GM12878 (cell line): Measurements from ENCODE around the gene RAPGEF6. TPM values are rescaled to one million over a fixed set of nuclear protein-coding genes. Genes with fewer than 3 reads are reported as not detected.

Experiments used
- ATAC-seq: fragments of 200-7000 bp; cut with Tn5 transposase; 3 replicates; pipeline ENCODE4 v1.9.1; 2020; ENCODE audit warnings: mild to moderate bottlenecking, moderate library complexity
- BruUV-seq: library from RNA; stranded (reverse); fragments of 400-500 nt; replicated peaks from 2 replicates; lab custom pipeline; 2021; lab: Mats Ljungman, UMichigan
- CTCF ChIA-PET: fragments of 300-600 bp; sonication (Branson Sonifier 250); formaldehyde crosslinking; extraction: SDS; loops from one replicate; lab custom pipeline; 2021; ENCODE audit warnings: inconsistent platforms; lab: Yijun Ruan, JAX
- POLR2A ChIA-PET: fragments of 350-600 bp; formaldehyde crosslinking; extraction: SDS; loops from one replicate; lab custom pipeline; 2021; ENCODE audit warnings: inconsistent platforms; lab: Charles Lee
- RAD21 ChIA-PET: fragments of 300-600 bp; sonication (Branson Sonifier 250); formaldehyde crosslinking; loops from one replicate; lab custom pipeline; 2023; ENCODE audit warnings: antibody characterized with exemption; ENCODE audit not compliant: unreplicated experiment; lab: Charles Lee
- SMC1A ChIA-PET: fragments of 300-600 bp; sonication (Branson Sonifier 250); formaldehyde crosslinking; loops from one replicate; lab custom pipeline; 2023; ENCODE audit not compliant: unreplicated experiment, uncharacterized antibody; lab: Charles Lee
- DNase-seq: peaks from one replicate; pipeline ENCODE4 v3.0.0-alpha.2; 2011; ENCODE audit warnings: low read depth, low spot score
- FAIRE-seq: peaks from 3 replicates; lab custom pipeline; 2011; peaks lifted over from hg19 to GRCh38; lab: Jason Lieb, UNC
- H2AFZ ChIP-seq: 2 replicates; pipeline ENCODE4 v1.6.0; 2011; ENCODE audit warnings: low read depth, low read length, control low read depth; ENCODE audit not compliant: control insufficient read depth
- H3K27ac ChIP-seq: 2 replicates; pipeline ENCODE4 v1.5.1; 2011; ENCODE audit warnings: control low read depth; ENCODE audit not compliant: control insufficient read depth, insufficient read depth
- H3K27me3 ChIP-seq, 2 experiments: replicated peaks in 1 of 2; 2 replicates each; pipeline versions ENCODE4 v1.6.0 to v1.6.1; 2011; ENCODE audit warnings: low read length in 1 of 2; ENCODE audit not compliant: control insufficient read depth in 2 of 2, insufficient read depth in 2 of 2
- H3K36me3 ChIP-seq, 2 experiments: 2 replicates each; pipeline ENCODE4 v1.5.1; 2011; ENCODE audit warnings: low read length in 1 of 2; ENCODE audit not compliant: control insufficient read depth in 2 of 2, insufficient read depth in 2 of 2
- H3K4me1 ChIP-seq: 2 replicates; pipeline ENCODE4 v1.6.1; 2011; ENCODE audit warnings: mild to moderate bottlenecking, low read length, moderate library complexity, mixed read lengths; ENCODE audit not compliant: control insufficient read depth, insufficient read depth
- H3K4me2 ChIP-seq: 2 replicates; pipeline ENCODE4 v1.6.0; 2011; ENCODE audit warnings: control low read depth; ENCODE audit not compliant: control insufficient read depth, insufficient read depth
- H3K4me3 ChIP-seq: fragments of 200-600 bp; sonication (generic); 2 replicates; pipeline ENCODE4 v1.5.1; 2016
- H3K79me2 ChIP-seq: 2 replicates; pipeline ENCODE4 v1.6.0; 2011; ENCODE audit warnings: low read length; ENCODE audit not compliant: control insufficient read depth, insufficient read depth
- H3K9ac ChIP-seq: 2 replicates; pipeline ENCODE4 v1.8.0; 2011; ENCODE audit warnings: low read length, control low read depth, mixed read lengths; ENCODE audit not compliant: control insufficient read depth, insufficient read depth
- H3K9me3 ChIP-seq: replicated peaks from 3 replicates; pipeline ENCODE4 v1.5.1; 2011; ENCODE audit warnings: mild to moderate bottlenecking, low read length; ENCODE audit not compliant: control insufficient read depth, insufficient read depth
- H4K20me1 ChIP-seq: 2 replicates; pipeline ENCODE4 v1.6.0; 2011; ENCODE audit not compliant: control insufficient read depth, insufficient read depth
- CBFB ChIP-seq: IDR thresholded peaks from 2 replicates; pipeline ENCODE4 v1.6.1; 2016; ENCODE audit warnings: antibody characterized with exemption, low read depth
- CTCF ChIP-seq, 3 experiments: IDR thresholded peaks in 2 of 3; conservative IDR thresholded peaks in 1 of 3; 2 replicates each; pipeline ENCODE4 v1.5.1; 2011; ENCODE audit warnings: low read depth in 3 of 3, low read length in 3 of 3, mild to moderate bottlenecking in 3 of 3, control low read depth in 2 of 3, moderate library complexity in 2 of 3, inconsistent platforms in 1 of 3, mixed read lengths in 1 of 3; ENCODE audit not compliant: control insufficient read depth in 2 of 3, insufficient read depth in 1 of 3; ENCODE audit errors: extremely low read depth in 1 of 3
- MLLT1 ChIP-seq: fragments of 450-650 bp; IDR thresholded peaks from 2 replicates; pipeline ENCODE4 v1.6.1; 2016; ENCODE audit warnings: mild to moderate bottlenecking
- RAD51 ChIP-seq: fragments of 450-650 bp; IDR thresholded peaks from 2 replicates; pipeline ENCODE4 v1.6.1; 2016; ENCODE audit warnings: moderate library complexity, mild to moderate bottlenecking, inconsistent platforms
- RUNX3 ChIP-seq: IDR thresholded peaks from 2 replicates; pipeline ENCODE4 v1.6.1; 2012; ENCODE audit warnings: low read length, inconsistent platforms
- WGBS: methylation state at CpG from one replicate; pipeline ENCODE4 v1.1.6; 2016; ENCODE audit warnings: low lambda C conversion rate; ENCODE audit not compliant: insufficient replicate concordance, insufficient coverage; ENCODE audit errors: missing lambda C conversion rate; 5-methylcytosine and 5-hydroxymethylcytosine counted together
- in situ Hi-C: fragments of 300-500 bp; cut with MboI; formaldehyde crosslinking; loops from 9 replicates; pipeline ENCODE4 v1.14.3; 2018; ENCODE audit warnings: mixed read lengths
- intact Hi-C: fragments of 100-400 bp; cut with micrococcal nuclease; formaldehyde crosslinking; loops from one replicate; pipeline ENCODE4 v1.14.2; 2022; ENCODE audit not compliant: unreplicated experiment
- polyA plus RNA-seq, 11 experiments: library from polyadenylated mRNA; depleted of rRNA in 4 of 11; unstranded in 6 of 11; stranded (reverse) in 5 of 11; fragments of >200 nt; fragmentation: Nextera tagmentation in 4 of 11; fragmentation: Illumina TruSeq in 1 of 11; extraction: Ambion mirVana in 4 of 11; extraction: Trizol in 1 of 11; gene quantifications; 1 replicate in 1 of 11; 2 replicates in 10 of 11; pipeline versions ENCODE4 v1.2.1 to v1.2.3, GENCODE V29; 2011 to 2016; ENCODE audit warnings: inconsistent platforms in 2 of 11, missing spikeins in 2 of 11, low read depth in 1 of 11
- total RNA-seq, 4 experiments: library from RNA; depleted of rRNA in 3 of 4; stranded (reverse); fragments of >200 nt in 3 of 4; fragmentation: Illumina TruSeq in 1 of 4; extraction: Trizol in 1 of 4; gene quantifications; 2 replicates each; pipeline versions ENCODE4 v1.2.1 to v1.2.3, GENCODE V29; 2013 to 2021

Gene RAPGEF6
- total and polyA plus RNA-seq, 10 of the 15 experiments (the other 5 are each of a cell fraction or from before 2014, with no cell fraction given), result 2.9 to 24.0 (median 14.2) TPM

- peak in 1 of 3 experiments; percentile 23; a peak in 1 of 6 replicates for TF ChIP-seq CTCF (IDR thresholded peaks at IDR 0.05 in 2 of 3, conservative IDR thresholded peaks at IDR 0.05 in 1 of 3; ENCODE audit: control insufficient read depth in 2 of 3, extremely low read depth in 1 of 3, insufficient read depth in 1 of 3, low read depth in 3 of 3, low read length in 3 of 3)
Observed at GRCh38 chr5:131514316-131515283, 120.4 kb downstream of the RAPGEF6 start (continued).

- ChIA-PET RAD21 (no interaction called here), POLR2A (no interaction called here), SMC1A (interaction anchor here (2.0 to 2.4 kb wide), 2 partner anchors 16 to 26 kb away, joined by 8 to 11 read pairs; no protein-coding TSS in a partner anchor), CTCF (interaction anchor here (3.1 kb wide), 1 partner anchor 10 kb away, joined by 10 read pairs; no protein-coding TSS in a partner anchor)
- Histone ChIP-seq H3K9ac (no peak overlapping the region), H3K4me1 (peaks cover 14% of the 10 kb centered on the region), H3K27me3 (no peaks in the 10 kb centered on the region), H2AFZ (no peak overlapping the region), H3K9me3 (no peaks in the 10 kb centered on the region), H3K36me3 (peaks cover 2 to 14% of the 10 kb centered on the region in 2 experiments; a peak in 3 of 4 replicates), H3K4me2 (peak overlapping the region; percentile 59; the same call in 1 of the 2 replicates), H3K27ac (peak overlapping the region; percentile 67; the same call in 1 of the 2 replicates), H4K20me1 (no peaks in the 10 kb centered on the region), H3K79me2 (peaks cover 4% of the 10 kb centered on the region), H3K4me3 (no peak overlapping the region)
- BruUV-seq, result no TSS peak
- 61% methylated on average over 6 of the region's 6 CpGs for WGBS
- TF ChIP-seq RUNX3 (peak; percentile 70), RAD51 (no peak), CBFB (0 out of 2 replicates have a peak, but pooled peaks have one; percentile 32), MLLT1 (0 out of 2 replicates have a peak, but pooled peaks have one; percentile 25)
- FAIRE-seq (no peak), DNase-seq (no peak), ATAC-seq (peak; percentile 78)
- intact Hi-C loops (no loop called here), in situ Hi-C loops (no loop called here)
Observed at GRCh38 chr5:131513780-131514179, 121.2 kb downstream of the RAPGEF6 start.
